GM19238 (cell line): ENCODE data around the gene MGMT.

Experiments used
- DNase-seq: peaks from one replicate; pipeline ENCODE4 v3.0.0; 2011; ENCODE audit warnings: low spot score; ENCODE audit not compliant: insufficient read length

The MGMT gene

GRCh38 chr10:129681856-129682255 lies 214.8 kb downstream of the MGMT start:
- no peak for DNase-seq

GRCh38 chr10:129683519-129683918 lies 216.5 kb downstream of the MGMT start:
- DNase-seq, result no peak

GRCh38 chr10:129683920-129684319 lies 216.9 kb downstream of the MGMT start:
- DNase-seq, result no peak

- no peak for DNase-seq
Measured at GRCh38 chr10:129685271-129685670, 218.2 kb downstream of the MGMT start.

DNA sequence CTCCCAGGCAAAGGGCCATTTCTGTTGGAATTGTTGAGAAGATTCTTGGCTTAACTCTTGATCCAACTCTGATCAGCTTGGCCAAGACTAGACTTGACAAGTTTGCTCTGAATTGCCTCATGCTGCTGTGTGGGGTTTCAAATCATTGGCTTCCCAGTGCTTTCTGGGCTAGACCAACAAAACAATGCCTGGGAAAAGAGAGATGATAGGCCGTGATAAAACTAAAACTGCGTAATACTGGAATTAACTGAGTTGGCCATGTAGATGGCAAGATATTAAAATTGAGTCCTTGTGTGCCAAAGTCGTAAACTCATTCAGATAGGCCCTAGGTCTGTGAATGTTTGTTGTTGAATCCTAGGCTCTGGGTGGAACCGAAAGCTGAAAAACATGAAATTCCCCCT lies 222.6 kb downstream of the MGMT start:
- DNase-seq, result no peak

DNA sequence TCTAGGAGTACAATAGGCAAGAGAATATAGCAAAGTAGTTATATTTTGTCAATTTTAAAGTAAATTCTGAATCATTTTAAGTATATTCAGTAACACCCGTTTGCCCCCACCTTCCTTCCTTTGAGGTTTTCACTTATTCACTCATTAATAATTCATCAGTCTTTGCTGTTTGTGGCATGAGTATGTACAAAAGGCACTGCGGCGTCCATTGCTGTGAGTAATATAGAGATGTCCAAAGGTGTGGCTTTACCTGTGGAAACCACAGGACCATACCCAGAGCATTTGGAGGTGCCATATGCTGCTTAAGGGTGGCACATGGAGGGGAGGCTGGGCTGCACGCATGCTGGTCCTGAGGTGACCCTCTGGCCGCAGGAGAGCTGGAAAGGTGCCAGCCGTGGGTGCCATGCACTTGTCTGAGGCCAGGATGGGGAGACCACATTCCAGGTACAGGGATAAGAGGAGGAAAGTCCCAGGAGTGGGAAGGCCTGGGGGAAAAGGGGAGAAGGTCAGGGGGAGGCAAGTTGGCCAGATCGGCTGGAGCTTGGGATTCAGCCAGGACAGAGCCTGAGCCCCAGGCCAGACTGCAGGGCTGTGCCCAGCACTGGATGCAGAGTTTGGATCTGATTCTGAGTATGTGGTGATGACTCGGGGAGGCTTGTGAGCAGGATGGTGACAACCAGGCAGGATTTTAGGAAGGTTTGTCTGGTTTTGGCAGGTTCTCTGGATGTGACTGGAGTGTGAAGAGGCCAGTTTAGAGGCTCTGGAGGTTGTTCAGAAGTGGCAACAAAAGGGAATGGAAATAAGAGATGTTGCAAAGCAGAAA lies 223.4 kb downstream of the MGMT start:
- no peak for DNase-seq

- DNase-seq, result no peak
Measured at GRCh38 chr10:129692695-129693094, 225.7 kb downstream of the MGMT start.

GRCh38 chr10:129693382-129693781 lies 226.3 kb downstream of the MGMT start:
- no peak for DNase-seq

DNA sequence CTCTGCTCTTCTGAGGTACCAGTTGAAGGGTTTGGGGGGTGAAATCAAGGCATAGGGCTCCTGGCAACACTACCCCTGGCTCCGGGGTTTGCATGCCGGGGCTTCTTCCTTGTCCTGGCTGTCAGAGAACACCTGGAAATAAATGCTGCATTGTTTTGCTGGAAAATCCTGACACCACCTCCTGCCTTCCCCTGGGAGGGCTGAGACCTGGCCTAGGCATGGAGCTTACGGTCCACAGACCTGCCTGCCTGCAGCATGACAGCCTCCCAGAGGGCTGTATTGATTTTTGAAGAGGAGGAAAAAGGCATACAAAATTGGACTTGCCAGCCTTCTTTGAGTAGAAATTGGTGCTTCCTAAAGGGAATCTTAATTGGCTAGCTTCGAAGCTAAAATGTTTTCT lies 227.1 kb downstream of the MGMT start:
- DNase-seq, result no peak

DNA sequence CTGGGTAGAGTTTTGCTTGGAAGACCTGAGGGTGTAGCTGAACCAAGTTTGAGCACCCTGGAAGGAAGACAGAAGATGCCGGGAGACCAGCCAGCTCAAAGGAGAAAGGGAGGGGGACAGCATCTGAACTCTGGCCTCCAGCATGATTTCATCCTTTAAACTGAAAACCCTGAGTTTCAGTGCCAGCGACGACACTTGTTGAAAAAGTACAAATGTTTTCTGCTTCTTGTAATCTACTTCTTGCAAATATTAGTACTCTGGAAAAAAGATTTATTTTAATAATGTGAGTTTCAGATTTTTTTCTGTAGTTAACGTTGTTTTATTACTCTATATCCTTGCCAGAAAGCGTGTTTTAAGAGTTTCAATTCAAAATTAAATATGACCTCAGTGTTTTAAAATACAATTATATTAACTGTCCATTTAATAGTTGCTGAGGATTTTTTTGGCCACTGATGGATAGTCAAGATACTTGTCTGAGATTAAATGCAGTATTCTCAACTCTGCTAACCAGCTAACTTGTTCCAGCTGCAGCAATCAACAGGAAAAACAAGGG lies 227.7 kb downstream of the MGMT start:
- no peak for DNase-seq

DNA sequence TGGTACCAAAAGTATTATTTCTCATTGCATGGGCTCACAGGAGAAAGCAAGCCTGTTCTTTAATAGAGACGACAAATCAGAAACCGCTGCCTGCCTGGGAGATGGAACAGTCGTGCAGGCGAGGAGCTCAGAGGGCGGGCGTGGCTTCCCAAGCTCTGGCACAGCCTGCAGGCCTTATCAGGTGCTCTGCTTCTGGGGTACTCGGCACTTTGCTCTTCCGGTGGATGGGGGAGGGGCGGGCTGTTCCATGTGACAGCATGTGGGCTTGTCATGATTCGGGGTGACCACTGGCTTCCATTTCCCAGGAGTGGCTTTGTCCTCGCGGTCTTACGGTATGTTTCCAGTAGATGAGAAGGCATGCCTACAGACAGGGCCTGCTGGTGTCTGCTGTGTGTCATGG lies 228.6 kb downstream of the MGMT start:
- DNase-seq, result no peak

GRCh38 chr10:129696636-129697035 lies 229.6 kb downstream of the MGMT start:
- no peak for DNase-seq

DNA sequence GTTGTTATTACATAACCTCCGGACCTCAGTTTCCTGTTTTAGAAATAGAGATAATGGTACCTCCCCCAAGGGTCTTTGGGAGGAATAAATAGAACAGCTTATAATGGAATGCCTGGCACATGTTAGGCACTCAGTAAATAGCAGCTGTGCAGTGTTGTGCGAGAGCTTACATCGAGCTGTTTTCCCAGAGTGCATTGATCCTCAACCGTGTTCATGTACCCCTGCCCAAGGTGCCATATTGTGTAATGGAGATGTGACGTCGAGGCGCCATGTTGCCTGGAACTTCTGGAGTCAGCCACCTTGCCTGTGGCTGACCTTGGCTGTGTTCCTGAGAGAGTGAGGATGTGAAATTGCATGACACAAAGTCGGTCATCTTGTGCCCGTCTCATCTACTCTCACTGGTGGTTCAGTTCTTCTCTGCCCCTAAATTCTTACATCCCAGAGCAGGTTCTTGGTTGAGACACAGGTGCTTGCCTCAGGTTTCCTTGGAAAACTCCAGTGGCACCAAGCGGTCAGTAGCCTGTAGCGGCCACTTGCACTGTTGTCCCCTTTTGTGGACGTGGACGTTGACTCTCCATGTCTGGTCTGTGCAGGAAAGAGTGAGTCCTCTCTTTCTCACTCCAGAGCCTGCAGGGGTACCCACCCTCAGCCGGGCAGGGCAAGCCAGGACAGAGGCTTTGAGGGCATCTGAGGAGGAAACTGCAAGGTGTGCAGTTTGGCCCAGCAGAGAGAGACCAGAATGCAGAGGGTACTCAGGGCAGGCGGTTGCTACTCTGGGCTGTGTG lies 230.6 kb downstream of the MGMT start:
- DNase-seq, result no peak

- DNase-seq, result no peak
Measured at GRCh38 chr10:129699722-129700340, 232.8 kb downstream of the MGMT start.

DNA sequence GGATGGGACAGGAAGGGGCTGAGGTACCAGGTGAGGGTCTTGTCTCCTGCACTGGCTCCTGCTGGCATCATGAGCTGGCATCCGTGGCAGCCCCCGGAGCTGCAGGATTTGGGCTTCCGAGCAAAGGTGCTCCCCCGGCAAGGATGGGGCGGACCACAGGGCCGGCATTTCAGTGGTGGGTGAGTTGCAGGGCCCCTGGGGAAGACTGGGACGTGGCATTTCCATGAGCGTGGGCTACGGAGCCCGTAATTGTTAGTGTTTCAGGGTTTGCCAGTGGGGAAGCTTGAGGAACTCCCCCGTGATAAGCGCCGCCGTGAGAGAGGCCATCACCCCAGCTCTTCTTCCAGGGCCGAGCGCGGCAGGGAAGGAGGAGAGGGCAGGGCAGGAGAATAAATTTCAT lies 235.6 kb downstream of the MGMT start:
- no peak for DNase-seq

DNA sequence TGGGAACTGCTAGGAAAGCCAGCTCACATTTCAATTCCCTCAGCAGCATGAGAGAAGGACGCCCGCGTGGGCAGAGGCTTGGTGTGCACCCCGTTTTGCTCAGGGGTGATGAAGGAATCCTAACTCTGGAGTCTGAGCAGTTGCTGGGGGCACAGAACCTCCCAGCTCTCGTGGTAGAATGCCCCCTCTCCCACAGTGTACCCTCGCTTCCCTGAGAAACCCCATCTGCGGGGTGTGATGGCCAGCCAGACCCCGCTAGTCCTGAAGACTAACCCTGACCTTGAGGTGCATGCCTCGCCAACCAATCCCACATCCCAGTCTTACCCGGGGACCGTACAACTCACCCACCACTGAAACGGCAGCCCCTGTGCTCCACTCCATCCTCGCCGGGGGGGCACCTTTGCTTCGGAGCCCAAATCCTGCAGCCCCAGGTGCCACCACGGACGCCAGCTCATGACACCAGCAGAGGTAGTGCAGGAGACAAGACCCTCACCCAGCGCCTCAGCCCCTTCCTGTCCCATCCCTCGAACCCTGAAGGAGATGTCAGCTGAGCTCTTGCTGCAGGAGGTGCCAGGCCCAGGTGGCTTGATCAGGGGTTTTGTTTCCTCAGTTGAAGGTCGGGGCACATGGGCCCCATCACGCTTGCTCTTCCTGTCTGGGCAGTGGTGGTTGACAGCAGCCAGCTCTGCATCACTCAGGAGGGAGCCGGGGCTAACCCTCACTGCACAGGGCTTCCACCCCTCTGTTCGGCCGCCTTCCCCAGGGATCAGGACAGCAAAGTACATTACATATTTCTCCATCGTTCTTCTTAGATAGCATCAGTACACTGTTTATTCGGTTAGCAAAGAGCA lies 236.5 kb downstream of the MGMT start:
- DNase-seq, result no peak

- no peak for DNase-seq
Measured at GRCh38 chr10:129704225-129704624, 237.2 kb downstream of the MGMT start.

GRCh38 chr10:129704786-129705525 lies 237.9 kb downstream of the MGMT start:
- no peak for DNase-seq

GRCh38 chr10:129705676-129706075 lies 238.6 kb downstream of the MGMT start:
- DNase-seq, result no peak

GRCh38 chr10:129706081-129706480 lies 239.0 kb downstream of the MGMT start:
- DNase-seq, result no peak
